ENCODE measurements around the gene ZNF212. TPM values are rescaled to one million over a fixed set of nuclear protein-coding genes. Genes with fewer than 3 reads are reported as not detected.
"Not testable (repeated sequence)": the region's sequence is repeated elsewhere in the genome, so short reads cannot be mapped to it uniquely, and the experiment has no call there.

Gene ZNF212
- total RNA-seq, 2 experiments from 2014 or later, result 14.6 to 15.5 TPM

DNA sequence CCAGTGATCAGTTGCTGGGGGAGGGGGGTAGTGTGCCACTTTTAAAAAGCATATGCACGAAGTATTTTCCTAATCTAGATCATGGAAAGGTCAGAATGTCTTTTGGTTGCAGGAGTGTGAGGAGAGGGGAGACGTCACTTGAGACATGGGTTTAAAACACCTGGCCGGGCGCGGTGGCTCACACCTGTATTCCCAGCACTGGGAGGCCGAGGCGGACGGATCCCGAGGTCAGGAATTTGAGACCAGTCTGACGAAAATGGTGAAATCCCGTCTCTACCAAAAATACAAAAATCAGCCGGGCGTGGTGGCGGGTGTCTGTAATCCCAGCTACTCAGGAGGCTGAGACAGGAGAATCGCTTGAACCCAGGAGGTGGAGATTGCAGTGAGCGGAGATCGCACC, 13.1 kb upstream of the ZNF212 start:
- H3K27ac Mint-ChIP-seq; POLR2A ChIA-PET; H3K4me1 Mint-ChIP-seq; H3K9me3 Mint-ChIP-seq; ATAC-seq (ENCODE audit: low read depth); H3K4me3 Mint-ChIP-seq; H3K27me3 Mint-ChIP-seq; DNase-seq: not testable (repeated sequence)
- peaks cover 14% of the 10 kb centered on the region for H3K36me3 Mint-ChIP-seq

DNA sequence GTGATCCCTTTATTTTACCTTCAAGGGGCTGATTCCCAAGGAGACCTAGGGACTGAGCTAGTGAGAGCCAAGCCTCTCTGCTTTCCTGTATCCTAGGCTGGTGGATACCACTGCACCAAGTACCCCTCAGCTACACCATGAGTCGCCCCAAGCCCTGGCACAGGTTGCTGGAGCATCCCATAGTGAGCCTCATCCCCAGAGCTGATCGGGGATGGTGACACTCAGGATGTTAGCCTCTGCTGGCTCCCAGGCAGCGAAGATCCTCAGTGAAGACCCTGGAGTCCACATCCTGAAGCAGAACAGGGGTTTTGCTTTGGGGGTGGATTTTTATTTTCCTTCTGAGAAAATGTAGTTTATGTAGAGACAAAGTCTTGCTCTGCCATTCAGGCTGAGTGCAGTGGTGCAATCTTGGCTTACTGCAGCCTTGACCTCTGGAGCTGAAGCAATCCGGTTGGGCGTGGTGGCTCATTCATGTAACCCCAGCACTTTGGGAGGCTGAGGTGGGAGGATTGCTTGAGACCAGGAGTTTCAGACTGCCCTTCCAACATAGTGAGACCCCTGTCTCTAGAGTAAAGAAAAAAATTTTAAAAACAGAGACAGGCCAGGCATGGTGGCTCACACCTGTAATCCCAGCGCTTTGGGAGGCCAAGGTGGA, 12.5 kb upstream of the ZNF212 start:
- no peak for ATAC-seq (ENCODE audit: low read depth)

DNA sequence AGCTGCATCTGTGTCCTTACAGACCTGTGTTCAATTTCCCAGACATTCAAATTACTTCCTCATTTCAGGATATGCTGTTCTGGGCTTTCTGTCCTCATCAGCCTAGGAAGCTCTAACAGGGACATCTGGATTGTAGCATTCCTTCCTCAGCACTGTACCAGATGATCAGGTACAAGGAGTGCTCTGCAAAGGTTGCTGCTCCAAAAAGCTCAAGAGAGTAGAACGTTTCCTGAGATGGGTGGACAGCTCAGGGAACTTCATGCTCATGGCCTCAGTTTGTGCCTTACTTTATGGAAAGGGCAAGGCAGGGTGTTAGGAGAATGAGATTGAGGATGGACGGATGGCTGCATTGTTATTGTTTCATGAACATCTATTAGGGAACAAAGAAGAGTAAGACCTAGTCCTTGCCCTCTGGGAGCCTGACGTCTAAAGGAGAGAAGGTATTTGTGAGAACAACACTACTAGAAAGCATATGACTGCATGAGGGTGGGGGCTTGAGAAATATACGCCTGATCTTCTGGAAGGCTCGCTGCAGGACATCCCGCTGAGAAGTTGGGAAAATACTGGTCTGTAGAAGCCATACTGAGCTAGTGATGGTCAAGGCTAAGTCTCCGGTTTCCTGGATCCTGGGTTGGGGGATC, 10.5 kb upstream of the ZNF212 start:
- ATAC-seq (ENCODE audit: low read depth) (no peak), DNase-seq (no peak)
- H3K9me3 Mint-ChIP-seq, result no peaks in the 10 kb centered on the region
- peaks cover 8% of the 10 kb centered on the region for H3K36me3 Mint-ChIP-seq
- POLR2A ChIA-PET, result interaction anchor here (0.7 to 0.8 kb wide), 2 partner anchors 20 to 33 kb away, joined by 3 to 4 read pairs; partner anchors contain the start of gene ZNF282
- no peak overlapping the region for H3K4me3 Mint-ChIP-seq
- no peaks in the 10 kb centered on the region for H3K27me3 Mint-ChIP-seq
- no peak overlapping the region for H3K27ac Mint-ChIP-seq
- H3K4me1 Mint-ChIP-seq, result no peaks in the 10 kb centered on the region

More for the DNA sequence above, 12.5 kb upstream of the ZNF212 start:
- DNase-seq, result no peak
- Mint-ChIP-seq H3K9me3 (no peaks in the 10 kb centered on the region), H3K4me3 (no peak overlapping the region), H3K27ac (no peak overlapping the region), H3K4me1 (no peaks in the 10 kb centered on the region), H3K36me3 (peaks cover 11% of the 10 kb centered on the region), H3K27me3 (no peaks in the 10 kb centered on the region)
- POLR2A ChIA-PET, result no interaction called here

DNA sequence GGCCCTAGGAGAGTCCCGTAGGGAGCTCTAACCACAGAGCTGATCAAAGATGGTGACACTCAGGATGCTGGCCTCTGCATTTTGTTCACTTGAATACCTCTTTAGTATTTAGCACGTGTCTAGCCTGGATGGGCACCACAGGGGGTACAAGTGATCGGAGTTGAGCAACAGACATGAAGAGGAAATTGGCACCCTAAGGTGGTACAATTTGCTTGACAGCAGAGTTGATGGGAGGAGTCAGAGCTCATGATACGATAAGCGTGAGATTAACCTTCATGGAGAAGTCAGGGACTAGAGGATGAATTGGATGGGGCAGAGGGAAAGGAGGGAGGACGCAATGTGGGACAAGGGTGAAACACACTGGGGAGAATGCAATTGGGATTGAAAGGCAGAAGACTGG, 9.9 kb upstream of the ZNF212 start:
- DNase-seq, result no peak
- no peak overlapping the region for H3K4me3 Mint-ChIP-seq
- no peak overlapping the region for H3K27ac Mint-ChIP-seq
- POLR2A ChIA-PET, result interaction anchor here (0.8 kb wide), 1 partner anchor 34 kb away, joined by 3 read pairs; the partner anchor contains the start of gene ZNF282
- H3K36me3 Mint-ChIP-seq, result peaks cover 8% of the 10 kb centered on the region
- no peaks in the 10 kb centered on the region for H3K4me1 Mint-ChIP-seq
- peak; percentile 13 for ATAC-seq (ENCODE audit: low read depth)
- H3K27me3 Mint-ChIP-seq, result no peaks in the 10 kb centered on the region
- H3K9me3 Mint-ChIP-seq, result no peaks in the 10 kb centered on the region

DNA sequence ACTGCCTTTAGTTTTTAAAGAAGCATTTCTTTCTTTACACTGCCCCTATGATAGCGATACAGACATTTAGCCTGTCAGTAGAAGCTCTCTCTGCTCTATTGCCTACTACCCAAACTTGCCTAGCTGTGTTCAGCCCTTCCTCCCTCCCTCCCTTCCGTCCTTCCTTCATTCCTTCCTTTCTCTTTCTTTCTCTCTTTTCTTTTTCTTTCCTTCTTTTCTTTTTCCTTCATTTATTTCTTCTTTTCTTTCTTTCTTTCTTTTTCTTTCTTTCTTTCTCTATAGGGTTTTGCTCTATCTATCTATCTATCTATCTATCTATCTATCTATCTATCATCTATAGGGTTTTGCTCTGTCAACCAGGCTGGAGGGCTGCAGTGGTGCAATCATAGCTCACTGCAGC, 7.1 kb upstream of the ZNF212 start:
- POLR2A ChIA-PET, result no interaction called here
- no peak overlapping the region for H3K27ac Mint-ChIP-seq
- no peak for DNase-seq
- H3K9me3 Mint-ChIP-seq, result no peaks in the 10 kb centered on the region
- no peaks in the 10 kb centered on the region for H3K36me3 Mint-ChIP-seq
- H3K27me3 Mint-ChIP-seq, result no peaks in the 10 kb centered on the region
- no peak overlapping the region for H3K4me3 Mint-ChIP-seq
- ATAC-seq (ENCODE audit: low read depth), result no peak
- no peaks in the 10 kb centered on the region for H3K4me1 Mint-ChIP-seq

DNA sequence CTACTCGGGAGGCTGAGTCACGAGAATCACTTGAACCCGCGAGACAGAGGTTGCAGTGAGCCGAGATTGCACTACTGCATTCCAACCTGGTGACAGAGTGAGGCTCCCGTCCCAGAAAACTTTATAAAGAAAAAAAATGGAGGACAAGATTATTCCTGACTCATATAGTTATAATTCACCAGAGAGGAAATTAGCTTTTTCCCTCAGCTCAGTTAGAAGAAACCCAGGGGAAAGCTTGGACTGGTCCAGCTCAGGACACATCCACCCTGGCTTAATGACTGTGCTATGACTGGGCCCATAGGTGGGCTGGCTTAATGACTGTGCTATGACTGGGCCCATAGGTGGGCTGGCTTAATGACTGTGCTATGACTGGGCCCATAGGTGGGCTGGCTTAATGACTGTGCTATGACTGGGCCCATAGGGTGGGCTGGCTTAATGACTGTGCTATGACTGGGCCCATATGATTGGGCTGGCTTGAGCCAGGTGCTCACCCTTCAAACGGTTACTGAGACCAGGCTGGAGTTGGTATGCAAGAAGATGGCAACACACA, 5.7 kb upstream of the ZNF212 start:
- ATAC-seq (ENCODE audit: low read depth), result peak; percentile 20
- H3K4me1 Mint-ChIP-seq, H3K36me3 Mint-ChIP-seq, H3K27ac Mint-ChIP-seq, H3K9me3 Mint-ChIP-seq, H3K27me3 Mint-ChIP-seq, DNase-seq, POLR2A ChIA-PET, H3K4me3 Mint-ChIP-seq: not testable (repeated sequence)

DNA sequence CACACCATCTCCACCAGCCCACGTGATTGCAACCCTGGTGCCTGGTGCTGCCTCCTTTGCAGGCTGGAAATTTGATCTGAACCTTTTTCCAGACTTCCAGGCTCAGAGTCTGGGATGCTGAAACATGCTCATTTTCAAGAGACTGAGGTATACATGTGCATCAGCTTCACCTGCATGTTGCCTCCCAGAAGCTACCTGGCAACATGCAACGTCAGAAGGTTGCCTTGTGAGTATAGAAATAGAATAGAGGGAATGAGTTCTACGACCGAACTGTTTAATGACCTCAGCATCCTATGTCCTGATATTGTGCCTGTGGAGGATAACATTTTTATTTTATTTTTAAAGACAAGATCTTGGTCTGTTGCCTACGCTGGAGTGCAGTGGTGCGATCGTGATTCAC, 1.9 kb upstream of the ZNF212 start:
- H3K4me3 Mint-ChIP-seq, result no peak overlapping the region

DNA sequence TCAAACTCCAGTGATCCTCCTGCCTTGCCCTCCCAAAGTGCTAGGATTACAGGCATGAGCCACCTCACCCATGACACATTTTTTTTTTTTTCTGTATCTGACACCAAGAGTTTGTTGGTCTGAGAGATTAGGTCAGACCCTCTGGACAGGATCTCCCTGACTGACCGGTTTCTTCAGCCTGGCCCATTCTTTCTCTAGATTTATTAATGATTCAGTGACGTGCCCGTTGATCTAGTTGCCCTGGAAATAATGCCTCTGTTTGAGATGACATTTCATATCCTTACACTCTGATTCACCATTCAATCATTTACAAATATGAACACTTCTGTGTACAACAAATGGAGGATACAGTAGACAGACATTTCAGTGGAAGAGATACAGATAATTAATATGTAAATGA, 1.4 kb upstream of the ZNF212 start:
- ATAC-seq (ENCODE audit: low read depth) (no peak), DNase-seq (no peak)
- no peak overlapping the region for H3K4me3 Mint-ChIP-seq
- H3K4me1 Mint-ChIP-seq, result peaks cover 14% of the 10 kb centered on the region
- POLR2A ChIA-PET, result no interaction called here
- H3K27ac Mint-ChIP-seq, result no peak overlapping the region
- no peaks in the 10 kb centered on the region for H3K27me3 Mint-ChIP-seq
- peaks cover 3% of the 10 kb centered on the region for H3K9me3 Mint-ChIP-seq
- H3K36me3 Mint-ChIP-seq, result peaks cover 9% of the 10 kb centered on the region

More for the DNA sequence above, 1.9 kb upstream of the ZNF212 start:
- H3K27ac Mint-ChIP-seq, result no peak overlapping the region
- H3K9me3 Mint-ChIP-seq, result peaks cover under 1% of the 10 kb centered on the region
- DNase-seq, result no peak
- H3K36me3 Mint-ChIP-seq, result peaks cover 5% of the 10 kb centered on the region
- POLR2A ChIA-PET, result no interaction called here
- peaks cover 12% of the 10 kb centered on the region for H3K4me1 Mint-ChIP-seq
- no peaks in the 10 kb centered on the region for H3K27me3 Mint-ChIP-seq
- ATAC-seq (ENCODE audit: low read depth), result no peak

DNA sequence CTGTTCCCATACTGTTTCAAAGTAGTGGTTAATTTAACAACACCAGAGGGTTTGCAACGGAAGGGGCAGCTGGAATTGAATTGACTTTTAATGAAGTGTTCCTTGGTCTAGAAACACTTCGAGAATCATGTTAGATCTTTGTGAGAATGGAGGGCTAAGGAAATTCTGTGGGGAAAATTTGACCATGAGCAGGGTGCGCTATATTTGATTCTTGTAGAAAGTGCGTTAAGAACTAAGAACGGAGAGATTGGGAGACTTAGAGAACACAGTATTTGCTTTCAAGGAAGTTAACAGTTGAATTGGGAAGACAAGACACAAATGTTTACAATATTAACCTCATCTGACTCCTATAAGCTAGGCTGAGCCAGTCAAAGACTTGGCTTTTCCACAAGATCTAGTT, 1.2 kb downstream of the ZNF212 start:
- peak overlapping the region; percentile 92 for H3K4me3 Mint-ChIP-seq
- peaks cover 3% of the 10 kb centered on the region for H3K9me3 Mint-ChIP-seq
- peaks cover 9% of the 10 kb centered on the region for H3K36me3 Mint-ChIP-seq
- peak overlapping the region; percentile 69 for H3K27ac Mint-ChIP-seq
- no peak for ATAC-seq (ENCODE audit: low read depth)
- POLR2A ChIA-PET, result interaction anchor here (1.5 kb wide), 1 partner anchor 46 kb away, joined by 3 read pairs; the partner anchor contains the start of gene ZNF282
- DNase-seq, result no peak
- no peaks in the 10 kb centered on the region for H3K27me3 Mint-ChIP-seq
- H3K4me1 Mint-ChIP-seq, result peaks cover 24% of the 10 kb centered on the region

DNA sequence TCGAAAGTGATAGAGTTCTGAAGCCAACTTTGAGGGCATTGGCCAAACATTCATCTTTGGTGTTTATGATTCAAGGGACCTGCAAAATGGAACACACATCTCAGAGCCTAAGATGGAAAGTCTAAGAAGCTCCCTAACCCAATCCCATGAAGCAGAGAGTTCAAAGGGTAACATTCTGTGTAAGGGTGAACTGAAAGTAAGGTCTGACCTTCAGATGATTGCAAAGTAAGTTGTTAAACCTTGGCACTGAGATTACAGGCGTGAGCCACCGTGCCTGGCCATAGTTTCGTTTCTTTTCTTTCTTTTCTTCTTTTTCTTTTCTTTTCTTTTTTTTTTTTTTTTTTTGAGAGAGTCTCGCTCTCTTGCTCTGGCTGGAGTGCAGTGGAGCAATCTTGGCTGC, 2.2 kb downstream of the ZNF212 start:
- Mint-ChIP-seq H3K27me3 (no peaks in the 10 kb centered on the region), H3K4me3 (no peak overlapping the region), H3K4me1 (peaks cover 29% of the 10 kb centered on the region), H3K36me3 (peaks cover 11% of the 10 kb centered on the region), H3K9me3 (peaks cover 3% of the 10 kb centered on the region), H3K27ac (no peak overlapping the region)
- POLR2A ChIA-PET, result no interaction called here
- DNase-seq (no peak), ATAC-seq (ENCODE audit: low read depth) (no peak)

DNA sequence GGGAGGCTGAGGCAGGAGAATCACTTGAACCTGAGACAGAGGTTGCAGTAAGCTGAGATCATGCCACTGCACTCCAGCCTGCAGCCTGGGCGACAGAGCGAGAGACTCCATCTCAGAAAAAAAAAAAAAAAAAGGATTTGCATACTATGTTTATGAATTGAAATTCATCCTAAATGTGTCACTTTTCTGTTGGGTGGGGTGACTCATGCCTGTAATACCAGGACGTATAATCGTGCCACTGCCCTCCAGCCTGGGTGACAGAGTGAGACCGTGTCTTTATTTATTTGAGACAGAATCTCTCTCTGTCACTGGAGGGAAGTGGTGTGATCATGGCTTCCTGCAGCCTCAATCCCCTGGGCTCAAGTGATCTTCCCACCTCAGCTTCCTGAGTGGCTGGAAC, 5.8 kb downstream of the ZNF212 start:
- Mint-ChIP-seq H3K27ac (no peak overlapping the region), H3K9me3 (peaks cover 3% of the 10 kb centered on the region), H3K4me3 (no peak overlapping the region), H3K36me3 (peaks cover 15% of the 10 kb centered on the region), H3K4me1 (peaks cover 35% of the 10 kb centered on the region), H3K27me3 (no peaks in the 10 kb centered on the region)
- peak; percentile 39 for ATAC-seq (ENCODE audit: low read depth)
- DNase-seq, result no peak
- POLR2A ChIA-PET, result interaction anchor here (0.6 kb wide), 1 partner anchor 8 kb away, joined by 3 read pairs; no protein-coding TSS in a partner anchor

DNA sequence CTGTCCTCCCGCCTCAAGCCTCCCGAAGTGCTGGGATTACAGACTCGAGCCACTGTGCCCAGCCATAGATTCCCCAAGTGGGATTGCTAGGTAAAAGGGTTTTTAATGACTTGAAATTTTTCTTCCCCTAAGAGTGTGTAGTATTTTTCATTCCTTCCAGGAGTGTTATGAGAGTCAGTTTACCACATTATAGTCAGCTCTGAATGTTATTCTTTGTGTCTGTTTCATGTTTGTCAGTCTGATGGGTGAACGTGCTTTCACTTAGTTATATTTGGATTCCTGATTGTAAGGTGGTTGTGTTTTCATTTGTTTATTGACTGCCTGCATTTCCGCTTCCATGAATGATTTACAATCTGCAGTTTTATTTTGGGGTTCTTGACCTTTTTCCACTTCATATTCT, 6.3 kb downstream of the ZNF212 start:
- POLR2A ChIA-PET, result no interaction called here
- peaks cover 31% of the 10 kb centered on the region for H3K4me1 Mint-ChIP-seq
- H3K36me3 Mint-ChIP-seq, result peaks cover 20% of the 10 kb centered on the region
- ATAC-seq (ENCODE audit: low read depth) (no peak), DNase-seq (no peak)
- peaks cover 3% of the 10 kb centered on the region for H3K9me3 Mint-ChIP-seq
- no peak overlapping the region for H3K27ac Mint-ChIP-seq
- H3K4me3 Mint-ChIP-seq, result no peak overlapping the region
- no peaks in the 10 kb centered on the region for H3K27me3 Mint-ChIP-seq

DNA sequence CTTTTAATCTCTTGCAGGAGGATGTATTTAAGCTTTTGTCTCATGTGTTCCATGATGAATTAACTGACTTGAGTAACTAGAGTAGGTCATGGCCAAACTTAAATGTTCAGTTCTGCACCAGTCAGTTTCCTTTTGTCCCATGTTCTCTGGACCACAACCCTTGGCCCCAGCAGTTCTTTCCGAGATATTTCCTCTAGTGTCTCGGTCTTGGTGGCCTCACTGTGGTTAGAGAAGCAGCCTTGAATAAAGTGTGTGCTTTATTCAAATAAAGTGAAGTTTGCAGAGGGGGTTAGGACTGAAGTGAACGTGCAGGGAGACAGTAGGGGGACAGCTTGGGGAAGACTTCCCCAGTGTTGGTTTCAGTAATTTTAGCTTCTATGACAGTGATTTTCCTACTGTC, 9.3 kb downstream of the ZNF212 start:
- H3K27me3 Mint-ChIP-seq, result no peaks in the 10 kb centered on the region
- DNase-seq (no peak), ATAC-seq (ENCODE audit: low read depth) (no peak)
- peaks cover 15% of the 10 kb centered on the region for H3K36me3 Mint-ChIP-seq
- POLR2A ChIA-PET, result no interaction called here
- H3K9me3 Mint-ChIP-seq, result no peaks in the 10 kb centered on the region
- peak overlapping the region; percentile 52 for H3K27ac Mint-ChIP-seq
- peaks cover 26% of the 10 kb centered on the region for H3K4me1 Mint-ChIP-seq
- no peak overlapping the region for H3K4me3 Mint-ChIP-seq

DNA sequence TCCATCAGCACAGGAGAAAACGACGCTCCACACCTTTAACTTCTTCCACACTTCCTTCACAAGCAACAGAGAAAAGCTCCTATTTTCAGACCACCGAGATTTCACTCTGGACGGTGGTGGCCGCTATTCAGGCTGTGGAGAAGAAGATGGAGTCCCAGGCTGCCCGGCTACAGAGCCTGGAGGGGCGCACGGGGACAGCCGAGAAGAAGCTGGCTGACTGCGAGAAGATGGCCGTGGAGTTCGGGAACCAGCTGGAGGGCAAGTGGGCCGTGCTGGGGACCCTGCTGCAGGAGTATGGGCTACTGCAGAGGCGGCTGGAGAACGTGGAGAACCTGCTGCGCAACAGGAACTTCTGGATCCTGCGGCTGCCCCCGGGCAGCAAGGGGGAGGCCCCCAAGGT, 10.7 kb downstream of the ZNF212 start:
- H3K27ac Mint-ChIP-seq; H3K9me3 Mint-ChIP-seq; ATAC-seq (ENCODE audit: low read depth); H3K4me3 Mint-ChIP-seq; H3K27me3 Mint-ChIP-seq; POLR2A ChIA-PET; DNase-seq: not testable (repeated sequence)
- Mint-ChIP-seq H3K36me3 (peaks cover 15% of the 10 kb centered on the region), H3K4me1 (peaks cover 19% of the 10 kb centered on the region)

Data from activated naive CD8-positive, alpha-beta T cell treated with anti-CD3 and anti-CD28 coated beads, Interleukin-2, amount 10 ng/mL, durations not matched to agents 7 days and 5 days (primary cell).